MM.1S (cell line): ENCODE results near the gene CACNA2D1.

Experiments used
- EZH2phosphoT487 ChIP-seq: fragments of 300-600 bp; sonication (generic); IDR thresholded peaks from 2 replicates; pipeline ENCODE4 v1.6.1; 2018; ENCODE audit warnings: antibody characterized with exemption, low read length
- TF ChIP-seq, protein P1 (sequence below): fragments of 300-600 bp; sonication (generic); IDR thresholded peaks from 2 replicates; pipeline ENCODE4 v1.5.1; 2016; ENCODE audit warnings: antibody characterized with exemption, low read length, mixed read lengths

DNA sequence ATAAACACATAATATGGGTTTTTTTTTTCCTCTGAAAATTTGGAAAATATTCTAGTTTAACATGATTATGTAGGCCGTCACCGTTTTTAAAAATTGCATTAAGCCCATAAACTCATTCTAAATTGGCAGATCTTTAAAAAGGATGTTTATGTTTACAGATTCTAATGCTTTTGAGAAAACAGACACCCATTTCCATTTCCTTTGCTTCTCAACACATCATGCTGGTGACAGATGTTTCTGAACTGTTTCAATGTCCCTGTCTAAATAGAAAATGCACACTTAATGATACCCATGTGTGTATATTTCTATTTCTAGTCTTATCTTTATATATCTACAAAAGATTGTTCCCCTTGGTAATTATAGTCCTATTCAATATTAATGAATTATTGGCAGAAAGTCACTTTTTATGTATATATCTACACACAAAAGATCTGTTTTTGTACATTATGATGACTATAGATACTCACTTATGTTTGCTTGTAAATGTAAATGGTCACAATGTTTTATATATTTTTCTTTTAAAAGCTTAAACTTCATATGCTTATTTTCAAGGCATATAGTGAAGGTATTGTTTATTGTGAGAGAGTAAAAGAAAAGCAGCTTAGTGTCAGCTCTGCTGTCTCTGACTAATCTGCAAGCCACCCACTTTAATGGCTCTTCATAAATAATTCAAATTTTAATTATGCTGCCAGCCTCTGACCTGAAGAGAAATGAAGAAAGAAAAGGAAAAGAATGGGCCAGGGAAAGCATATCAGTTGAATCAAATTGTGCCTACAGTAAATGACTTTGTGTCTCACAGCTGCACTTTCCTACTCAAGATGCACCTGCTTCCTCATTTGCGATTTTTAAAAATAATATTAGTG lies 179.4 kb downstream of the CACNA2D1 start:
- TF ChIP-seq EZH2phosphoT487: no peak
- TF ChIP-seq, protein P1, sequence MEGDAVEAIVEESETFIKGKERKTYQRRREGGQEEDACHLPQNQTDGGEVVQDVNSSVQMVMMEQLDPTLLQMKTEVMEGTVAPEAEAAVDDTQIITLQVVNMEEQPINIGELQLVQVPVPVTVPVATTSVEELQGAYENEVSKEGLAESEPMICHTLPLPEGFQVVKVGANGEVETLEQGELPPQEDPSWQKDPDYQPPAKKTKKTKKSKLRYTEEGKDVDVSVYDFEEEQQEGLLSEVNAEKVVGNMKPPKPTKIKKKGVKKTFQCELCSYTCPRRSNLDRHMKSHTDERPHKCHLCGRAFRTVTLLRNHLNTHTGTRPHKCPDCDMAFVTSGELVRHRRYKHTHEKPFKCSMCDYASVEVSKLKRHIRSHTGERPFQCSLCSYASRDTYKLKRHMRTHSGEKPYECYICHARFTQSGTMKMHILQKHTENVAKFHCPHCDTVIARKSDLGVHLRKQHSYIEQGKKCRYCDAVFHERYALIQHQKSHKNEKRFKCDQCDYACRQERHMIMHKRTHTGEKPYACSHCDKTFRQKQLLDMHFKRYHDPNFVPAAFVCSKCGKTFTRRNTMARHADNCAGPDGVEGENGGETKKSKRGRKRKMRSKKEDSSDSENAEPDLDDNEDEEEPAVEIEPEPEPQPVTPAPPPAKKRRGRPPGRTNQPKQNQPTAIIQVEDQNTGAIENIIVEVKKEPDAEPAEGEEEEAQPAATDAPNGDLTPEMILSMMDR: no peak
